H1 (cell line): ENCODE results near the gene PEX13.

Experiments
- CEBPB ChIP-seq: IDR thresholded peaks from 2 replicates; pipeline ENCODE4 v1.6.1; 2012; ENCODE audit warnings: low read depth, low read length
- POLR2A ChIP-seq, 2 experiments: IDR thresholded peaks; 1 replicate in 1 of 2; 2 replicates in 1 of 2; pipeline ENCODE4 v1.6.1; 2011; ENCODE audit warnings: low read depth in 2 of 2, low read length in 2 of 2, mild to moderate bottlenecking in 2 of 2; ENCODE audit errors: control extremely low read depth in 1 of 2
- SUZ12 ChIP-seq: fragments of 200-600 bp; sonication (generic); IDR thresholded peaks from 2 replicates; pipeline ENCODE4 v1.6.1; 2012; ENCODE audit warnings: mild to moderate bottlenecking, inconsistent platforms, low read length, moderate library complexity, mixed read lengths
- TF ChIP-seq, protein P1 (sequence below): IDR thresholded peaks from 2 replicates; pipeline ENCODE4 v1.6.1; 2012; ENCODE audit warnings: inconsistent platforms
- TF ChIP-seq, protein P2 (sequence below), 3 experiments: IDR thresholded peaks; 1 replicate in 2 of 3; 2 replicates in 1 of 3; pipeline versions ENCODE4 v1.5.1 to v1.6.1; 2011; ENCODE audit warnings: low read length in 3 of 3, mild to moderate bottlenecking in 3 of 3, inconsistent platforms in 2 of 3, low read depth in 1 of 3, moderate library complexity in 1 of 3; ENCODE audit not compliant: insufficient read depth in 1 of 3; ENCODE audit errors: control extremely low read depth in 1 of 3

DNA sequence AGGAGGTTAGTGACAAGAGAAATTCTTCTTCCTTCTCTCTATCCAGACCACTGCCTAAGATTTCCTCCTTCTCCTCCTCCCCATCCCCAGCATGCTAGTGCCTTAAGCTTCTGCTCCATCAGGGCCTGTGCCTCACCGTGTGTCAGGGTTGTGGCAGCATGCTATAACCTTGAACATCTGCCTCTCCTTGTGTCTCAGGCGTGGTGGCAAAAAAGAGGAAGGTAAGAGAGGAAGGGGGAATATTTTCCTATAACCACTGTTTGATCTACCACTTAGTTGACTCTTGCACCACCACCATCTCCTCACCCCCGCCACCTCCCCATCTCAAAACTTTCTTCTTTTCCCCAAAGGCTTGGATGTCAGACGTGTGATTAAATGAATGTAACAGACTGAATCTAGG, 38.3 kb upstream of the PEX13 start:
- TF ChIP-seq, protein P1, sequence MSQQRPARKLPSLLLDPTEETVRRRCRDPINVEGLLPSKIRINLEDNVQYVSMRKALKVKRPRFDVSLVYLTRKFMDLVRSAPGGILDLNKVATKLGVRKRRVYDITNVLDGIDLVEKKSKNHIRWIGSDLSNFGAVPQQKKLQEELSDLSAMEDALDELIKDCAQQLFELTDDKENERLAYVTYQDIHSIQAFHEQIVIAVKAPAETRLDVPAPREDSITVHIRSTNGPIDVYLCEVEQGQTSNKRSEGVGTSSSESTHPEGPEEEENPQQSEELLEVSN = no peak
- TF ChIP-seq, protein P2, sequence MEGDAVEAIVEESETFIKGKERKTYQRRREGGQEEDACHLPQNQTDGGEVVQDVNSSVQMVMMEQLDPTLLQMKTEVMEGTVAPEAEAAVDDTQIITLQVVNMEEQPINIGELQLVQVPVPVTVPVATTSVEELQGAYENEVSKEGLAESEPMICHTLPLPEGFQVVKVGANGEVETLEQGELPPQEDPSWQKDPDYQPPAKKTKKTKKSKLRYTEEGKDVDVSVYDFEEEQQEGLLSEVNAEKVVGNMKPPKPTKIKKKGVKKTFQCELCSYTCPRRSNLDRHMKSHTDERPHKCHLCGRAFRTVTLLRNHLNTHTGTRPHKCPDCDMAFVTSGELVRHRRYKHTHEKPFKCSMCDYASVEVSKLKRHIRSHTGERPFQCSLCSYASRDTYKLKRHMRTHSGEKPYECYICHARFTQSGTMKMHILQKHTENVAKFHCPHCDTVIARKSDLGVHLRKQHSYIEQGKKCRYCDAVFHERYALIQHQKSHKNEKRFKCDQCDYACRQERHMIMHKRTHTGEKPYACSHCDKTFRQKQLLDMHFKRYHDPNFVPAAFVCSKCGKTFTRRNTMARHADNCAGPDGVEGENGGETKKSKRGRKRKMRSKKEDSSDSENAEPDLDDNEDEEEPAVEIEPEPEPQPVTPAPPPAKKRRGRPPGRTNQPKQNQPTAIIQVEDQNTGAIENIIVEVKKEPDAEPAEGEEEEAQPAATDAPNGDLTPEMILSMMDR (IDR thresholded peaks at IDR 0.05; ENCODE audit: control extremely low read depth in 1 of 3, insufficient read depth in 1 of 3, low read depth in 1 of 3, low read length in 3 of 3) = no peak
- TF ChIP-seq POLR2A (IDR thresholded peaks at IDR 0.05; ENCODE audit: control extremely low read depth in 1 of 2, low read depth in 2 of 2, low read length in 2 of 2) (no peak), SUZ12 (no peak), CEBPB (no peak)
